ENCODE measurements around the gene RPL27A.

Gene RPL27A

DNA sequence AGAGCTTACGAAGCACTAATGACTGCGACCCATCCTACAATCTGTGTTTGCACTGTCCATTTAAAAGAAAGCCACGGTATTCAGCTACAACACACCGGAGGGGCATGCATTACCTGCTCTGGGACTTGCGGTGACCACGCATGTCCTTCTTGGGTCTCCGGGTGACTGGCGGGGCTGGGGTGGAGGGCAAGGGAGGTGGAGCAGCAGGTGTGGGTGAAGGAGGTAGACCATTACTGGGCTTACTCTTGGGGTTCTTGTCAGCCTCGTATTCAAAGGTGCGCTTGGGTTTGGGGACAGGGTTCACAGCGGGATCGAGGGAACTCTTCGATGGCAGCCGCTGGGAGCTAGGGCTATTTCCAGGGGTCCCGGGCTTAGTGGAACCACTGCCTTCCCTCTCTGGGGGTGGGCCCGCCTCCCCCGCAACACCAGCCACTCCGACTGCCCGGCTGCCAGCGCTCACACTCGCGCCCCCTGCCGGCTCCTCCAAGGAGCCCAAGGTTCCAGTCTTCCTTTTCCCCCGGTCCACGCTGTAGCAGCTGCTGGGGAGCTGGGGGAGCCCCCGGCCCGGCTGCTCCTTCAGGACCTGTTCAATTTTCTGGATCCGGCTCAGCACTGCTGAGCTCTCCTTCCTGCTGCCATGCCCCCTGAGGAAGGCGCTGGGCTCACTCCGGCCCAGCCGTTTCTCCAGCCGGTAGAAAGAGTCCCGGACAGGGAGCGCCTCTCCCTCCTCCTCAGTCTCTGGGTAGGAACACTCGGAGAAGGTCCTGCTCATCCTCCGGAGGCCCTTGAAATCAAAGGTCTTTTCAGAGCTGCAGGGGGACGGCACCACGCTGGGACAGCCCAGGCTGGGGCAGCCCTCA is 47.5 kb downstream of the RPL27A start:
- no peak overlapping the region for H3K27ac ChIP-seq
- TF ChIP-seq ZFX (IDR thresholded peaks at IDR 0.05; ENCODE audit: borderline replicate concordance): no peak
- TF ChIP-seq, protein P1, sequence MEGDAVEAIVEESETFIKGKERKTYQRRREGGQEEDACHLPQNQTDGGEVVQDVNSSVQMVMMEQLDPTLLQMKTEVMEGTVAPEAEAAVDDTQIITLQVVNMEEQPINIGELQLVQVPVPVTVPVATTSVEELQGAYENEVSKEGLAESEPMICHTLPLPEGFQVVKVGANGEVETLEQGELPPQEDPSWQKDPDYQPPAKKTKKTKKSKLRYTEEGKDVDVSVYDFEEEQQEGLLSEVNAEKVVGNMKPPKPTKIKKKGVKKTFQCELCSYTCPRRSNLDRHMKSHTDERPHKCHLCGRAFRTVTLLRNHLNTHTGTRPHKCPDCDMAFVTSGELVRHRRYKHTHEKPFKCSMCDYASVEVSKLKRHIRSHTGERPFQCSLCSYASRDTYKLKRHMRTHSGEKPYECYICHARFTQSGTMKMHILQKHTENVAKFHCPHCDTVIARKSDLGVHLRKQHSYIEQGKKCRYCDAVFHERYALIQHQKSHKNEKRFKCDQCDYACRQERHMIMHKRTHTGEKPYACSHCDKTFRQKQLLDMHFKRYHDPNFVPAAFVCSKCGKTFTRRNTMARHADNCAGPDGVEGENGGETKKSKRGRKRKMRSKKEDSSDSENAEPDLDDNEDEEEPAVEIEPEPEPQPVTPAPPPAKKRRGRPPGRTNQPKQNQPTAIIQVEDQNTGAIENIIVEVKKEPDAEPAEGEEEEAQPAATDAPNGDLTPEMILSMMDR (IDR thresholded peaks at IDR 0.05): no peak

DNA sequence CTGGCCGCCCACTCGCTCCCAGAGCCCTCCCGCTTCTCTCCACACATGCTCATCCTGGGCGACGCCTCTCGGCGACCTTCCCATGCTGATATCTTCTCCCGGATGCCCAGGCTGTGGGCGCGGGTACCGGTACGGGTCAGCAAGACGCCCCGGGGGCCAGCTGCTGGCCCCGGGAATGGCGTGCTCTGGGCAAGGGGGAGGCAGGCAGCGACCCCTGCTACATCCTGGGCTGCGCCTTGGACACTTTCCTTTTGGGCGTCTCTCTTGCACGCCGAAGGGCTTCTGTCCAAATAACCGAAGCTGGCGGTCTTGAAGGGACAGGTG is 48.1 kb downstream of the RPL27A start:
- TF ChIP-seq, protein P1 (IDR thresholded peaks at IDR 0.05): no peak
- TF ChIP-seq ZFX (IDR thresholded peaks at IDR 0.05; ENCODE audit: borderline replicate concordance): no peak
- H3K27ac ChIP-seq: no peak overlapping the region

DNA sequence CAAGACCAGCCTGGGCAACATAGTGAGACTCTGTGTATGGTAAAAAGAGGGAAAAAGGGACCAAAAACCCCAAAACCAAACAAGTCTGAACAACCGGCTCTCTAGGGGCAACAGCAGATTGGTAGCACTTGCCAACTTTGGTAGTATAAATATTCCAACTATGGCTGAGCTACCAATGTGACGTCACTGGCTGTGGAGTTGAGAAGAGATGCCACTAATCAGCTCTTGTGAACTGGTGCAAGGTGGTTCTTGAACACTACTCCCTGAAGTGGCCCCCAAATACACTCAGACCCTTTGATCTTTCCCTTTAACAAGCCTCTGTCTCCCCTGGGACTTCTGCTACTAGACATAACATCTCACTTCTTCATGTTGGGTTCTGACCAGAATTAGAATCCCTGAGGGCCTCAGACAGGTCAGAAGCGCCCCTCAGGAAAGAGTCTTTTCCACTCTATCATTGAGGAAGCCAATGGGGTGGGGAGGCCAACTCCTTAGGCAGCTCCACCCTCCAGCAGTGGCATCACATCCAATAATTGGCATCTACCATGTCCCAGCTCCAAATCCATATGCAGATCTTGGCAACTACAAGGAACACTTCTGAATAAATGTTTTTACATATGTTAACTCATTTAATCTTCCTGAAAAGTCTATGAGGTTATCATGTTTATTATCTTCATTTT is 49.2 kb downstream of the RPL27A start:
- TF ChIP-seq, protein P1 (IDR thresholded peaks at IDR 0.05): no peak
- TF ChIP-seq ZFX (IDR thresholded peaks at IDR 0.05; ENCODE audit: borderline replicate concordance): no peak
- no peak overlapping the region for H3K27ac ChIP-seq

DNA sequence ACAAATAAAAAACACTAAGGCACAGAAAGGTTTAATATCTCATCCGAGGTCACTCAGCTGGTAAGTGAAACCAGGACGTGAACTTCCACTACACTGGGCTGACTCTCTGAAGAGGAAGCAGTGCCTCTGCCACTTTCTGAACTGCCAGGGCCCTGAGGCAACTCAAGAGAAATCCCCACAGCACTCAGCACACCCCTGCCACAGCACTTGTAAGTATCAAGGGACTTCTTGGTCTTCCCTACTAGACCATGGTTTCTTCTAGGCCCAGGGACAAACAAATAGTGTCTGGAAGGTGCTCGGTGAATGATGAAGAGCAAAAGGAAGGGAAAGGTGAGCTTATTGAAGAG is 49.7 kb downstream of the RPL27A start:
- no peak overlapping the region for H3K27ac ChIP-seq
- TF ChIP-seq ZFX (IDR thresholded peaks at IDR 0.05; ENCODE audit: borderline replicate concordance): no peak
- TF ChIP-seq, protein P1 (IDR thresholded peaks at IDR 0.05): no peak

DNA sequence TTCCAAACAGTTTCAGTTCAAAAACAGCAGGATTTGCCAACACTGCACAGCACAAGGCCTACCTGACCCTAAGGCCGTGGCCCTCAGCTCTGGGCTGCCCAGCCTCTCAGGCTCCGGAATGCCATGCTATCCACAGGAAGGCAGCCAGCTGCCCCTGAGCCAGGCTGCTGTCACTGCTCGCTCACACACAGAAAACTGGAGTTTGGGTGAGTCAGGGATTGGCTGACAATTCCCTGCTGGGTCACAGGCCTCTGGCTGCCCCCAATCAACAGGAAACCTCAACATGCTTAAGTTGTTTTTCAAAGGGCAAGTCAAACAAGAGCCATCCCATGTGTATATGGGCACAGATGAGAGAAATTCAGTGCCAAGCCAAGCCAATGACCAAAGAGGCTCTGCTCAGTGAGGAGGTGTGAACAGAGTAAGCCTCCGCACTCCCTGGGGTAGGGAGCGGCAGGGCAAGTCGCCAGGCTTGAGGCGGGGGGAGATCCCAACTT is 50.2 kb downstream of the RPL27A start:
- no peak overlapping the region for H3K27ac ChIP-seq
- no peak for TF ChIP-seq ZFX (IDR thresholded peaks at IDR 0.05; ENCODE audit: borderline replicate concordance)

DNA sequence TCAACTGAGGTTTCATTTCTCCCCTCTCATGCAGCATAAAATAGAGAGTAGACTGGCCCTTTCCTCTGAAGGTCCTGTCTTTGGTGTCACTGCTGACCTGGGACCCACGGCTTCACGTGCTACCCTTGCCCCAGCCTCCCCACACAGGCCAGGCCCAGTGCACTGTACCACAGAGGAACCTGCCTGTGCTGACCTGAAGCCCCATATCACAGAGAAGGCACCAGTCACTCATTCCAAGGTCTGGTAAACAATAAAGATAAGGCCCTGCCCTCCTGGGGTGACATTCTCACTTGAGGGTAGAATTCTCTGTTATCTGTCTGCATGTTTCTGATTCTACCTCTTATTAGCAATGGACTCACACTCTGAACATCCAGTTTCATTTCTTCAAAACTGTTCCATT is 51.3 kb downstream of the RPL27A start:
- no peak overlapping the region for H3K27ac ChIP-seq
- TF ChIP-seq ZFX (IDR thresholded peaks at IDR 0.05; ENCODE audit: borderline replicate concordance): no peak
- TF ChIP-seq, protein P1 (IDR thresholded peaks at IDR 0.05): no peak

DNA sequence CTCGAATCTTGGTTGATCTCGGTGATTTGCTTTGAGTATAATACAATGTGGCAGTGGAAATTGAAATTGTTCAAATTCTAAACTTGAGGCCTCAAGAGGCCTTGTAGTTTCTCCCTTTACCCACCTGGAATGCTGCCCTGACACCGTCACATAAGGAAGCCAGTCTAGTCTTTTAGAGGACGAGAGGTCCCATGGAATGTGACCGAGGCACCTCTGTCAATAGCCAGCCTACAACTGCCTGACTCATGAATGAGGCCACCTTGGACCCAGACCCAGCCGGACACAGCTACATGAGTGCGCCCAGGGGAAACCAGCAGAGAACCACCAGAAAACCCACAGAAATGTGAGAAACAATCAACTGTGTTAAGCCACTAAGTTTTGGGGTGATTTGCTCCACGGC is 52.5 kb downstream of the RPL27A start:
- no peak overlapping the region for H3K27ac ChIP-seq
- TF ChIP-seq, protein P1 (IDR thresholded peaks at IDR 0.05): no peak
- no peak for TF ChIP-seq ZFX (IDR thresholded peaks at IDR 0.05; ENCODE audit: borderline replicate concordance)

Measured in 22Rv1 (cell line).